Keratinocyte (primary cell): Measurements from ENCODE around the gene NFE2L1. TPM values are rescaled to one million over a fixed set of nuclear protein-coding genes. Genes with fewer than 3 reads are reported as not detected.
"Not testable (repeated sequence)": the region's sequence is repeated elsewhere in the genome, so short reads cannot be mapped to it uniquely, and the experiment has no call there.

ENCODE experiments used
- DNase-seq: peaks from one replicate; pipeline ENCODE4 v3.0.0-alpha.2; 2011; ENCODE audit warnings: low read depth, missing footprints, low spot score
- FAIRE-seq: peaks from 2 replicates; lab custom pipeline; 2011; peaks lifted over from hg19 to GRCh38; lab: Jason Lieb, UNC
- H2AFZ ChIP-seq: 2 replicates; pipeline ENCODE4 v1.6.0; 2012; ENCODE audit warnings: low read length, control low read depth, inconsistent platforms; ENCODE audit not compliant: control insufficient read depth
- H3K27ac ChIP-seq: 2 replicates; pipeline ENCODE4 v1.5.1; 2011; ENCODE audit warnings: low read length; ENCODE audit not compliant: control insufficient read depth, insufficient read depth
- H3K27me3 ChIP-seq: 3 replicates; pipeline ENCODE4 v1.6.0; 2011; ENCODE audit warnings: low read length; ENCODE audit not compliant: control insufficient read depth, insufficient read depth; ENCODE audit errors: extremely low read depth
- H3K36me3 ChIP-seq, 2 experiments: 2 replicates in 1 of 2; 3 replicates in 1 of 2; pipeline ENCODE4 v1.5.1; 2011; ENCODE audit warnings: low read length in 2 of 2, mild to moderate bottlenecking in 1 of 2; ENCODE audit not compliant: control insufficient read depth in 2 of 2, insufficient read depth in 2 of 2; ENCODE audit errors: extremely low read depth in 1 of 2
- H3K4me1 ChIP-seq: 3 replicates; pipeline ENCODE4 v1.5.1; 2011; ENCODE audit warnings: low read length; ENCODE audit not compliant: control insufficient read depth, insufficient read depth; ENCODE audit errors: extremely low read depth
- H3K4me2 ChIP-seq: 3 replicates; pipeline ENCODE4 v1.6.0; 2011; ENCODE audit warnings: low read depth, low read length; ENCODE audit not compliant: control insufficient read depth, insufficient read depth; ENCODE audit errors: extremely low read depth
- H3K4me3 ChIP-seq, 3 experiments: fragments of 200-600 bp in 1 of 3; sonication (generic) in 1 of 3; 2 replicates in 2 of 3; 3 replicates in 1 of 3; pipeline ENCODE4 v1.5.1; 2011 to 2016; ENCODE audit warnings: low read length in 3 of 3, mild to moderate bottlenecking in 3 of 3, control low read depth in 2 of 3, inconsistent platforms in 1 of 3, low read depth in 1 of 3, mixed read lengths in 1 of 3, mixed run types in 1 of 3, moderate library complexity in 1 of 3; ENCODE audit not compliant: control insufficient read depth in 2 of 3, insufficient read depth in 2 of 3; ENCODE audit errors: extremely low read depth in 1 of 3
- H3K79me2 ChIP-seq: 2 replicates; pipeline ENCODE4 v1.6.0; 2012; ENCODE audit warnings: low read length; ENCODE audit not compliant: control insufficient read depth, insufficient read depth
- H3K9ac ChIP-seq: 3 replicates; pipeline ENCODE4 v1.6.0; 2011; ENCODE audit warnings: low read length; ENCODE audit not compliant: control insufficient read depth, insufficient read depth; ENCODE audit errors: extremely low read depth
- H3K9me1 ChIP-seq: 3 replicates; pipeline ENCODE4 v1.6.0; 2011; ENCODE audit warnings: low read length; ENCODE audit not compliant: control insufficient read depth, insufficient read depth; ENCODE audit errors: extremely low read depth
- H3K9me3 ChIP-seq: 2 replicates; pipeline ENCODE4 v1.5.1; 2012; ENCODE audit warnings: low read depth, low read length; ENCODE audit not compliant: control insufficient read depth
- H4K20me1 ChIP-seq: 3 replicates; pipeline ENCODE4 v1.6.0; 2011; ENCODE audit warnings: low read length; ENCODE audit not compliant: control insufficient read depth, insufficient read depth; ENCODE audit errors: extremely low read depth
- EZH2 ChIP-seq: IDR thresholded peaks from one replicate; pipeline ENCODE4 v1.6.1; 2012; ENCODE audit warnings: inconsistent platforms, mild to moderate bottlenecking, low read length, moderate library complexity
- dilution Hi-C: fragments of 300-500 bp; cut with MboI; formaldehyde crosslinking; loops from one replicate; pipeline ENCODE4 v1.7.0; 2020; ENCODE audit warnings: low sequenced_read_pairs; ENCODE audit not compliant: extremely low pct_ligation_motif_present
- polyA plus RNA-seq, 5 experiments: library from polyadenylated mRNA; depleted of rRNA in 3 of 5; stranded (reverse) in 3 of 5; stranded (forward) in 1 of 5; unstranded in 1 of 5; fragments of >200 nt; gene quantifications; 1 replicate in 1 of 5; 2 replicates in 3 of 5; 3 replicates in 1 of 5; pipeline versions ENCODE4 v1.2.1 to v1.2.3, GENCODE V29; 2011 to 2012; ENCODE audit warnings: missing spikeins in 2 of 5, low read depth in 1 of 5, low replicate concordance in 1 of 5
- TF ChIP-seq, protein P1 (sequence below), 3 experiments: IDR thresholded peaks in 1 of 3; conservative IDR thresholded peaks in 1 of 3; optimal IDR thresholded peaks in 1 of 3; 2 replicates in 2 of 3; 3 replicates in 1 of 3; pipeline versions ENCODE3 to v1.5.1; 2011; ENCODE audit warnings: low read length in 3 of 3, mild to moderate bottlenecking in 3 of 3, moderate library complexity in 2 of 3, control low read depth in 1 of 3, inconsistent platforms in 1 of 3; ENCODE audit not compliant: insufficient read depth in 2 of 3; ENCODE audit errors: extremely low read depth in 1 of 3

Gene NFE2L1
- polyA plus RNA-seq, 1 donor (not counting 4 experiments of a cell fraction or from before 2014, with no cell fraction given): 208 TPM

DNA sequence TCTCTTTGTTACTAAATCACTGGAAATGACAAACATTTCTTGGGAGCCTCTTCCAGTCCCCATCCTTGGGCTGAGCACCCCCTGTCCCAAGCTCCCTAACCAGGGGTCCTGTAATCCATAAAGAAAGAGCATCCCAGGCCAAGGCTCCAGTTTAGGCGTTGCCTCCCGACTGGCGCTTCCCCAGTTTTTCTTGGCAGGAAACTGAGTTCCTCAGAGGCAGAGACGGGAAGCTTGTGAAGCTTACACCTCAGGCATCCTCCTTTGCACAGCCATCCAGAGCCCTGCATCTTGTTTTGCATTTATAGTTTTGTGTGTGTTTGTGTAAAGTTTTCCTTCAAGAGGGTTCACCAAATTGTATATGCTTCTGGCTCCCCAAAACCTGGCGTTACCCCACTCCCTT is 17.6 kb upstream of the NFE2L1 start:
- Histone ChIP-seq H2AFZ (peak overlapping the region; percentile 17), H4K20me1 (no peaks in the 10 kb centered on the region), H3K4me2 (peak overlapping the region; percentile 6), H3K4me3 (no peak overlapping the region), H3K9me3 (no peaks in the 10 kb centered on the region), H3K79me2 (no peaks in the 10 kb centered on the region), H3K4me1 (peaks cover 26% of the 10 kb centered on the region), H3K9ac (no peak overlapping the region), H3K27ac (no peak overlapping the region), H3K9me1 (peaks cover 3% of the 10 kb centered on the region), H3K27me3 (no peaks in the 10 kb centered on the region), H3K36me3 (no peaks in the 10 kb centered on the region)
- dilution Hi-C loops: no loop called here
- no peak for TF ChIP-seq EZH2
- DNase-seq (no peak), FAIRE-seq (peak; percentile 5)

GRCh38 chr17:48031966-48032365 is 16.2 kb upstream of the NFE2L1 start:
- Histone ChIP-seq H3K4me3 (no peak overlapping the region), H3K36me3 (no peaks in the 10 kb centered on the region), H3K9ac (no peak overlapping the region), H3K4me2 (no peak overlapping the region), H2AFZ (no peak overlapping the region), H4K20me1 (no peaks in the 10 kb centered on the region), H3K79me2 (no peaks in the 10 kb centered on the region), H3K27me3 (no peaks in the 10 kb centered on the region), H3K9me1 (no peaks in the 10 kb centered on the region), H3K9me3 (no peaks in the 10 kb centered on the region), H3K27ac (no peak overlapping the region), H3K4me1 (peaks cover 15% of the 10 kb centered on the region)
- FAIRE-seq (no peak), DNase-seq (no peak)
- TF ChIP-seq, protein P1, sequence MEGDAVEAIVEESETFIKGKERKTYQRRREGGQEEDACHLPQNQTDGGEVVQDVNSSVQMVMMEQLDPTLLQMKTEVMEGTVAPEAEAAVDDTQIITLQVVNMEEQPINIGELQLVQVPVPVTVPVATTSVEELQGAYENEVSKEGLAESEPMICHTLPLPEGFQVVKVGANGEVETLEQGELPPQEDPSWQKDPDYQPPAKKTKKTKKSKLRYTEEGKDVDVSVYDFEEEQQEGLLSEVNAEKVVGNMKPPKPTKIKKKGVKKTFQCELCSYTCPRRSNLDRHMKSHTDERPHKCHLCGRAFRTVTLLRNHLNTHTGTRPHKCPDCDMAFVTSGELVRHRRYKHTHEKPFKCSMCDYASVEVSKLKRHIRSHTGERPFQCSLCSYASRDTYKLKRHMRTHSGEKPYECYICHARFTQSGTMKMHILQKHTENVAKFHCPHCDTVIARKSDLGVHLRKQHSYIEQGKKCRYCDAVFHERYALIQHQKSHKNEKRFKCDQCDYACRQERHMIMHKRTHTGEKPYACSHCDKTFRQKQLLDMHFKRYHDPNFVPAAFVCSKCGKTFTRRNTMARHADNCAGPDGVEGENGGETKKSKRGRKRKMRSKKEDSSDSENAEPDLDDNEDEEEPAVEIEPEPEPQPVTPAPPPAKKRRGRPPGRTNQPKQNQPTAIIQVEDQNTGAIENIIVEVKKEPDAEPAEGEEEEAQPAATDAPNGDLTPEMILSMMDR (optimal IDR thresholded peaks at IDR 0.05 in 1 of 3, IDR thresholded peaks at IDR 0.05 in 1 of 3, conservative IDR thresholded peaks at IDR 0.05 in 1 of 3; ENCODE audit: extremely low read depth in 1 of 3, insufficient read depth in 2 of 3, low read length in 3 of 3): no peak
- TF ChIP-seq EZH2: no peak
- dilution Hi-C loops: no loop called here

GRCh38 chr17:48034734-48035133 is 13.4 kb upstream of the NFE2L1 start:
- H3K4me2 ChIP-seq, H3K27ac ChIP-seq, H3K27me3 ChIP-seq, H3K36me3 ChIP-seq, H3K79me2 ChIP-seq, FAIRE-seq, DNase-seq, H4K20me1 ChIP-seq, dilution Hi-C loops, H2AFZ ChIP-seq, H3K9ac ChIP-seq, H3K4me3 ChIP-seq, H3K9me1 ChIP-seq, H3K9me3 ChIP-seq: not testable (repeated sequence)
- H3K4me1 ChIP-seq: peaks cover 20% of the 10 kb centered on the region
